HCT116 (cell line): ENCODE measurements around the gene FARP1. TPM values are rescaled to one million over a fixed set of nuclear protein-coding genes. Genes with fewer than 3 reads are reported as not detected.

Experiments
- ATAC-seq: fragments of 200-7000 bp; cut with Tn5 transposase; 2 replicates; pipeline ENCODE4 v1.9.1; 2020; ENCODE audit warnings: mild to moderate bottlenecking, moderate library complexity
- BruUV-seq: library from RNA; stranded (reverse); fragments of 400-500 nt; replicated peaks from 2 replicates; lab custom pipeline; 2021; lab: Mats Ljungman, UMichigan
- CTCF ChIA-PET: fragments of 300-600 bp; sonication (Branson Sonifier 250); formaldehyde crosslinking; loops from one replicate; lab custom pipeline; 2021; ENCODE audit warnings: antibody characterized with exemption; lab: Charles Lee
- POLR2A ChIA-PET: fragments of 300-600, 350-600 bp; sonication (Branson Sonifier 250); formaldehyde crosslinking; loops from one replicate; lab custom pipeline; 2021; ENCODE audit warnings: antibody characterized with exemption; lab: Charles Lee
- RAD21 ChIA-PET, 2 experiments: fragments of 300-600 bp; sonication (Branson Sonifier 250); formaldehyde crosslinking; loops; one replicate each; lab custom pipeline; 2023; ENCODE audit warnings: low total read pairs in 2 of 2; ENCODE audit not compliant: uncharacterized antibody in 2 of 2, unreplicated experiment in 2 of 2, low non-redundant PET in 1 of 2; lab: Charles Lee
- DNase-seq: peaks from one replicate; pipeline ENCODE4 v3.0.0-alpha.2; 2010; ENCODE audit warnings: low read depth, low spot score
- H2AFZ ChIP-seq: fragments of 200-600 bp; shearing (Covaris generic), sonication (generic); 2 replicates; pipeline ENCODE4 v1.6.1; 2017; ENCODE audit warnings: low read depth, mixed run types, mixed read lengths, antibody characterized with exemption, low read length; ENCODE audit not compliant: poor library complexity, severe bottlenecking
- H3K27ac ChIP-seq: 2 replicates; pipeline ENCODE4 v1.5.1; 2012; ENCODE audit warnings: low read depth, low read length
- H3K27me3 ChIP-seq: fragments of 200-600 bp; sonication (generic); 2 replicates; pipeline ENCODE4 v1.6.1; 2016; ENCODE audit warnings: mixed run types, low read length, mixed read lengths; ENCODE audit not compliant: insufficient read depth
- H3K36me3 ChIP-seq, 2 experiments: fragments of 200-500 bp in 1 of 2; fragments of 200-600 bp in 1 of 2; sonication (Bioruptor generic) in 1 of 2; sonication (generic) in 1 of 2; 2 replicates each; pipeline versions ENCODE4 v1.5.1 to v1.6.1; 2014 to 2016; ENCODE audit warnings: low read length in 2 of 2, inconsistent platforms in 1 of 2, mixed read lengths in 1 of 2, mixed run types in 1 of 2; ENCODE audit not compliant: insufficient read depth in 2 of 2, control insufficient read depth in 1 of 2
- H3K4me1 ChIP-seq, 2 experiments: fragments of 200-600 bp in 1 of 2; sonication (generic) in 1 of 2; 2 replicates each; pipeline versions ENCODE4 v1.5.1 to v1.6.1; 2012 to 2017; ENCODE audit warnings: low read length in 2 of 2, inconsistent platforms in 1 of 2, mild to moderate bottlenecking in 1 of 2, mixed read lengths in 1 of 2, mixed run types in 1 of 2, moderate library complexity in 1 of 2; ENCODE audit not compliant: insufficient read depth in 2 of 2, control insufficient read depth in 1 of 2
- H3K4me2 ChIP-seq: fragments of 200-600 bp; sonication (generic); 2 replicates; pipeline ENCODE4 v1.6.1; 2017; ENCODE audit warnings: mixed run types, low read length, mixed read lengths
- H3K4me3 ChIP-seq, 2 experiments: fragments of 200-600 bp in 1 of 2; sonication (generic) in 1 of 2; replicated peaks in 1 of 2; 2 replicates each; pipeline ENCODE4 v1.5.1; 2011 to 2016; ENCODE audit warnings: low read length in 2 of 2, control low read depth in 1 of 2, low read depth in 1 of 2, mild to moderate bottlenecking in 1 of 2, mixed read lengths in 1 of 2, mixed run types in 1 of 2
- H3K79me2 ChIP-seq: fragments of 200-600 bp; sonication (generic); 2 replicates; pipeline ENCODE4 v1.6.1; 2017; ENCODE audit warnings: mild to moderate bottlenecking, mixed run types, low read length, moderate library complexity, mixed read lengths; ENCODE audit not compliant: insufficient read depth
- H3K9ac ChIP-seq: fragments of 200-600 bp; sonication (generic); 2 replicates; pipeline ENCODE4 v1.6.1; 2016; ENCODE audit warnings: low read length, mixed read lengths
- H3K9me2 ChIP-seq: fragments of 200-600 bp; sonication (generic), shearing (Covaris generic); 2 replicates; pipeline ENCODE4 v1.6.1; 2017; ENCODE audit warnings: mixed run types, mild to moderate bottlenecking, moderate library complexity; ENCODE audit not compliant: insufficient read depth
- H3K9me3 ChIP-seq, 2 experiments: fragments of 200-500 bp in 1 of 2; fragments of 200-600 bp in 1 of 2; sonication (Bioruptor generic) in 1 of 2; sonication (generic) in 1 of 2; 2 replicates each; pipeline ENCODE4 v1.6.1; 2014 to 2017; ENCODE audit warnings: low read length in 2 of 2, mixed read lengths in 2 of 2, inconsistent platforms in 1 of 2, low read depth in 1 of 2, mild to moderate bottlenecking in 1 of 2, mixed run types in 1 of 2, moderate library complexity in 1 of 2; ENCODE audit not compliant: control insufficient read depth in 1 of 2, insufficient read depth in 1 of 2
- H4K20me1 ChIP-seq: fragments of 200-600 bp; sonication (generic), shearing (Covaris generic); 2 replicates; pipeline ENCODE4 v1.6.1; 2017; ENCODE audit warnings: mixed run types, mild to moderate bottlenecking, moderate library complexity; ENCODE audit not compliant: insufficient read depth
- CBX3 ChIP-seq: IDR thresholded peaks from 2 replicates; pipeline ENCODE4 v1.6.1; 2012; ENCODE audit warnings: low read depth
- EGR1 ChIP-seq: IDR thresholded peaks from 2 replicates; pipeline ENCODE4 v1.6.1; 2012; ENCODE audit warnings: low read depth
- JUND ChIP-seq: IDR thresholded peaks from 2 replicates; pipeline ENCODE4 v1.6.1; 2012
- POLR2A ChIP-seq: IDR thresholded peaks from 2 replicates; pipeline ENCODE4 v1.7.0; 2011; ENCODE audit warnings: borderline replicate concordance; ENCODE audit not compliant: insufficient read depth, insufficient read length; ENCODE audit errors: extremely low read depth
- POLR2AphosphoS5 ChIP-seq: IDR thresholded peaks from 2 replicates; pipeline ENCODE4 v1.6.1; 2011; ENCODE audit warnings: mild to moderate bottlenecking, low read depth, low read length, moderate library complexity
- RAD21 ChIP-seq: IDR thresholded peaks from 2 replicates; pipeline ENCODE4 v1.6.1; 2012; ENCODE audit warnings: low read depth, mild to moderate bottlenecking
- SIN3A ChIP-seq: IDR thresholded peaks from 2 replicates; pipeline ENCODE4 v1.6.1; 2012; ENCODE audit warnings: low read depth
- intact Hi-C: fragments of 100-400 bp; cut with micrococcal nuclease; formaldehyde crosslinking; loops from 2 replicates; pipeline ENCODE4 v1.10.0; 2022
- total RNA-seq: library from RNA; stranded (reverse); gene quantifications from one replicate; pipeline ENCODE4 v1.2.1, GENCODE V29; 2021; ENCODE audit not compliant: unreplicated experiment
- TF ChIP-seq, protein P1 (sequence below): IDR thresholded peaks from 2 replicates; pipeline ENCODE4 v1.6.1; 2012; ENCODE audit warnings: low read depth
- TF ChIP-seq, protein P2 (sequence below): IDR thresholded peaks from 2 replicates; pipeline ENCODE4 v1.6.1; 2012
- TF ChIP-seq, protein P3 (sequence below), 3 experiments: fragments of 200-600 bp in 1 of 3; sonication (generic) in 1 of 3; IDR thresholded peaks in 2 of 3; conservative IDR thresholded peaks in 1 of 3; 2 replicates each; pipeline ENCODE4 v1.5.1; 2012 to 2017; ENCODE audit warnings: low read depth in 2 of 3, low read length in 2 of 3, antibody characterized with exemption in 1 of 3, borderline replicate concordance in 1 of 3, control low read depth in 1 of 3, mild to moderate bottlenecking in 1 of 3, mixed read lengths in 1 of 3, mixed run types in 1 of 3, moderate library complexity in 1 of 3; ENCODE audit not compliant: insufficient read depth in 1 of 3
- TF ChIP-seq, protein P4 (sequence below): IDR thresholded peaks from 2 replicates; pipeline ENCODE4 v1.6.1; 2012

FARP1 gene
- total RNA-seq, 1 experiment from 2014 or later: 30.5 TPM

DNA sequence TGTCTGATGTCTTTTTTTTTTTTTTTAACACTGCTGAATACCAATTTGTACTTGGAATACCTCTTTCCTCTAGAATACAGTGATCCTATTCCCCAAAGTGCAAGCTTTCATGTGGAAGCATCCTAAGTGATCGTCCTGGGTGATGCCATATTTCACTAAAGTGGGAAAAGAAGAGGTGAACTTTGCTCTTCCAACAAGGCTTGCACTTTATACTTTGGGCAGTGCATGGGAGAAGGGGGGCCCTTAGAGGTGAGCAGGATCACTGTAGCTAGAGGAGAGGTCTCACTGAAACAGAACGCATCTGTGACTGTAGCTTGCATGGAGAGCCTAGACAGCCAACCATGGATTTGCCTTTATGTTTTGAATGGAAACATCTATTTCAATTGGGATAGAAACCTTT lies 260.2 kb downstream of the FARP1 start:
- TF ChIP-seq POLR2AphosphoS5 (no peak), CBX3 (no peak), EGR1 (no peak), SIN3A (no peak), RAD21 (no peak), POLR2A (no peak), JUND (no peak)
- TF ChIP-seq, protein P1, sequence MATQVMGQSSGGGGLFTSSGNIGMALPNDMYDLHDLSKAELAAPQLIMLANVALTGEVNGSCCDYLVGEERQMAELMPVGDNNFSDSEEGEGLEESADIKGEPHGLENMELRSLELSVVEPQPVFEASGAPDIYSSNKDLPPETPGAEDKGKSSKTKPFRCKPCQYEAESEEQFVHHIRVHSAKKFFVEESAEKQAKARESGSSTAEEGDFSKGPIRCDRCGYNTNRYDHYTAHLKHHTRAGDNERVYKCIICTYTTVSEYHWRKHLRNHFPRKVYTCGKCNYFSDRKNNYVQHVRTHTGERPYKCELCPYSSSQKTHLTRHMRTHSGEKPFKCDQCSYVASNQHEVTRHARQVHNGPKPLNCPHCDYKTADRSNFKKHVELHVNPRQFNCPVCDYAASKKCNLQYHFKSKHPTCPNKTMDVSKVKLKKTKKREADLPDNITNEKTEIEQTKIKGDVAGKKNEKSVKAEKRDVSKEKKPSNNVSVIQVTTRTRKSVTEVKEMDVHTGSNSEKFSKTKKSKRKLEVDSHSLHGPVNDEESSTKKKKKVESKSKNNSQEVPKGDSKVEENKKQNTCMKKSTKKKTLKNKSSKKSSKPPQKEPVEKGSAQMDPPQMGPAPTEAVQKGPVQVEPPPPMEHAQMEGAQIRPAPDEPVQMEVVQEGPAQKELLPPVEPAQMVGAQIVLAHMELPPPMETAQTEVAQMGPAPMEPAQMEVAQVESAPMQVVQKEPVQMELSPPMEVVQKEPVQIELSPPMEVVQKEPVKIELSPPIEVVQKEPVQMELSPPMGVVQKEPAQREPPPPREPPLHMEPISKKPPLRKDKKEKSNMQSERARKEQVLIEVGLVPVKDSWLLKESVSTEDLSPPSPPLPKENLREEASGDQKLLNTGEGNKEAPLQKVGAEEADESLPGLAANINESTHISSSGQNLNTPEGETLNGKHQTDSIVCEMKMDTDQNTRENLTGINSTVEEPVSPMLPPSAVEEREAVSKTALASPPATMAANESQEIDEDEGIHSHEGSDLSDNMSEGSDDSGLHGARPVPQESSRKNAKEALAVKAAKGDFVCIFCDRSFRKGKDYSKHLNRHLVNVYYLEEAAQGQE: no peak
- TF ChIP-seq, protein P2, sequence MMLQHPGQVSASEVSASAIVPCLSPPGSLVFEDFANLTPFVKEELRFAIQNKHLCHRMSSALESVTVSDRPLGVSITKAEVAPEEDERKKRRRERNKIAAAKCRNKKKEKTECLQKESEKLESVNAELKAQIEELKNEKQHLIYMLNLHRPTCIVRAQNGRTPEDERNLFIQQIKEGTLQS: no peak
- TF ChIP-seq, protein P3, sequence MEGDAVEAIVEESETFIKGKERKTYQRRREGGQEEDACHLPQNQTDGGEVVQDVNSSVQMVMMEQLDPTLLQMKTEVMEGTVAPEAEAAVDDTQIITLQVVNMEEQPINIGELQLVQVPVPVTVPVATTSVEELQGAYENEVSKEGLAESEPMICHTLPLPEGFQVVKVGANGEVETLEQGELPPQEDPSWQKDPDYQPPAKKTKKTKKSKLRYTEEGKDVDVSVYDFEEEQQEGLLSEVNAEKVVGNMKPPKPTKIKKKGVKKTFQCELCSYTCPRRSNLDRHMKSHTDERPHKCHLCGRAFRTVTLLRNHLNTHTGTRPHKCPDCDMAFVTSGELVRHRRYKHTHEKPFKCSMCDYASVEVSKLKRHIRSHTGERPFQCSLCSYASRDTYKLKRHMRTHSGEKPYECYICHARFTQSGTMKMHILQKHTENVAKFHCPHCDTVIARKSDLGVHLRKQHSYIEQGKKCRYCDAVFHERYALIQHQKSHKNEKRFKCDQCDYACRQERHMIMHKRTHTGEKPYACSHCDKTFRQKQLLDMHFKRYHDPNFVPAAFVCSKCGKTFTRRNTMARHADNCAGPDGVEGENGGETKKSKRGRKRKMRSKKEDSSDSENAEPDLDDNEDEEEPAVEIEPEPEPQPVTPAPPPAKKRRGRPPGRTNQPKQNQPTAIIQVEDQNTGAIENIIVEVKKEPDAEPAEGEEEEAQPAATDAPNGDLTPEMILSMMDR (IDR thresholded peaks at IDR 0.05 in 2 of 3, conservative IDR thresholded peaks at IDR 0.05 in 1 of 3; ENCODE audit: borderline replicate concordance in 1 of 3, insufficient read depth in 1 of 3, low read depth in 2 of 3, low read length in 2 of 3): no peak
- TF ChIP-seq, protein P4, sequence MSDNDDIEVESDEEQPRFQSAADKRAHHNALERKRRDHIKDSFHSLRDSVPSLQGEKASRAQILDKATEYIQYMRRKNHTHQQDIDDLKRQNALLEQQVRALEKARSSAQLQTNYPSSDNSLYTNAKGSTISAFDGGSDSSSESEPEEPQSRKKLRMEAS: no peak
- H3K27ac ChIP-seq: no peak overlapping the region
- intact Hi-C loops: no loop called here
- RAD21 ChIA-PET: no interaction called here
- no peaks in the 10 kb centered on the region for H3K4me1 ChIP-seq
- no peaks in the 10 kb centered on the region for H3K36me3 ChIP-seq
- CTCF ChIA-PET: interaction anchor here (1.2 kb wide), 1 partner anchor 270 kb away, joined by 3 read pairs; no protein-coding TSS in a partner anchor
- ATAC-seq (no peak), DNase-seq (no peak)
- no peaks in the 10 kb centered on the region for H3K79me2 ChIP-seq
- no TSS peak for BruUV-seq
- no peak overlapping the region for H3K4me3 ChIP-seq
- H4K20me1 ChIP-seq: no peaks in the 10 kb centered on the region
- no peaks in the 10 kb centered on the region for H3K27me3 ChIP-seq
- H3K9ac ChIP-seq: no peak overlapping the region
- no peaks in the 10 kb centered on the region for H3K9me2 ChIP-seq
- no peak overlapping the region for H2AFZ ChIP-seq
- POLR2A ChIA-PET: no interaction called here
- H3K4me2 ChIP-seq: no peak overlapping the region
- H3K9me3 ChIP-seq: no peaks in the 10 kb centered on the region
